Prostate gland (tissue), 2 donors: ENCODE results near the gene NLGN4X. TPM values are rescaled to one million over a fixed set of nuclear protein-coding genes. Genes with fewer than 3 reads are reported as not detected.

Experiments
- DNase-seq: peaks from one replicate; pipeline ENCODE4 v3.0.0-alpha.2; 2019; ENCODE audit warnings: low spot score
- H3K27ac ChIP-seq, 2 donors: fragments of 200-600 bp; sonication (generic); 2 replicates each; pipeline ENCODE4 v1.5.1; 2017 to 2019
- H3K27me3 ChIP-seq: fragments of 200-600 bp; sonication (generic); replicated peaks from 2 replicates; pipeline ENCODE4 v1.5.1; 2019; ENCODE audit not compliant: insufficient read depth
- H3K36me3 ChIP-seq, 2 donors: fragments of 200-600 bp; sonication (generic); 1 replicate in 1 of 2; 2 replicates in 1 of 2; pipeline versions ENCODE4 v1.5.1 to v1.8.1; 2017 to 2019
- H3K4me1 ChIP-seq: fragments of 200-600 bp; sonication (generic); replicated peaks from 2 replicates; pipeline ENCODE4 v1.5.1; 2019
- H3K4me3 ChIP-seq, 2 donors: fragments of 200-600 bp; sonication (generic); 2 replicates each; pipeline ENCODE4 v1.5.1; 2017 to 2019
- H3K9me3 ChIP-seq: fragments of 200-600 bp; sonication (generic); 2 replicates; pipeline ENCODE4 v1.5.1; 2017
- CTCF ChIP-seq, 4 experiments: fragments of 200-600 bp in 2 of 4; fragments of 450-650 bp in 2 of 4; sonication (generic) in 2 of 4; IDR thresholded peaks; 1 replicate in 3 of 4; 2 replicates in 1 of 4; pipeline ENCODE4 v1.5.1; 2016 to 2019; ENCODE audit warnings: antibody characterized with exemption in 4 of 4, mild to moderate bottlenecking in 2 of 4, moderate library complexity in 2 of 4
- POLR2A ChIP-seq: fragments of 450-650 bp; IDR thresholded peaks from one replicate; pipeline ENCODE4 v1.6.1; 2016; ENCODE audit warnings: antibody characterized with exemption, mild to moderate bottlenecking
- POLR2AphosphoS5 ChIP-seq: sonication (generic); formaldehyde crosslinking; IDR thresholded peaks from one replicate; pipeline ENCODE4 v1.6.1; 2017; ENCODE audit warnings: antibody characterized with exemption
- WGBS: methylation state at CpG from one replicate; pipeline ENCODE4 v1.1.5; 2018; 5-methylcytosine and 5-hydroxymethylcytosine counted together
- intact Hi-C: fragments of 100-400 bp; cut with DNase I; formaldehyde crosslinking; loops from one replicate; pipeline ENCODE4 v1.14.2; 2022
- total RNA-seq, 2 donors: library from RNA; depleted of rRNA; stranded (reverse); fragments of >200 nt; gene quantifications; one replicate each; pipeline ENCODE4 v1.1.0, GENCODE V29; 2016

NLGN4X gene
- total RNA-seq, 2 donors from 2014 or later, result 0.36 to 13.2 TPM

- 86% methylated on average over 5 of the region's 5 CpGs for WGBS
- Histone ChIP-seq H3K4me1 (no peaks in the 10 kb centered on the region), H3K9me3 (no peaks in the 10 kb centered on the region), H3K27ac (no peak overlapping the region), H3K4me3 (no peak overlapping the region), H3K27me3 (no peaks in the 10 kb centered on the region), H3K36me3 (no peaks in the 10 kb centered on the region)
- TF ChIP-seq POLR2A (no peak), POLR2AphosphoS5 (no peak), CTCF (IDR thresholded peaks at IDR 0.05) (no peak)
- no peak for DNase-seq
- intact Hi-C loops, result no loop called here
Observed at GRCh38 chrX:6015423-6015822, 213.2 kb downstream of the NLGN4X start.

- intact Hi-C loops, result no loop called here
- TF ChIP-seq POLR2A, result no peak
- H3K27me3 ChIP-seq, result no peaks in the 10 kb centered on the region
- WGBS, result 94% methylated on average over 2 of the region's 2 CpGs
- no peaks in the 10 kb centered on the region for H3K36me3 ChIP-seq
- no peaks in the 10 kb centered on the region for H3K4me1 ChIP-seq
- no peaks in the 10 kb centered on the region for H3K9me3 ChIP-seq
- H3K27ac ChIP-seq, result no peak overlapping the region
- no peak overlapping the region for H3K4me3 ChIP-seq
- no peak for DNase-seq
Observed at GRCh38 chrX:6012357-6012756, 216.3 kb downstream of the NLGN4X start.

GRCh38 chrX:6005856-6006255 lies 222.8 kb downstream of the NLGN4X start:
- Histone ChIP-seq H3K36me3 (no peaks in the 10 kb centered on the region), H3K4me1 (no peaks in the 10 kb centered on the region), H3K27ac (no peak overlapping the region), H3K4me3 (no peak overlapping the region), H3K27me3 (no peaks in the 10 kb centered on the region), H3K9me3 (no peaks in the 10 kb centered on the region)
- intact Hi-C loops, result no loop called here
- DNase-seq, result no peak
- TF ChIP-seq CTCF (IDR thresholded peaks at IDR 0.05) (no peak), POLR2AphosphoS5 (no peak), POLR2A (no peak)

GRCh38 chrX:6004529-6004928 lies 224.1 kb downstream of the NLGN4X start:
- H3K27me3 ChIP-seq, result no peaks in the 10 kb centered on the region
- no peak for DNase-seq
- no peaks in the 10 kb centered on the region for H3K4me1 ChIP-seq
- H3K9me3 ChIP-seq, result no peaks in the 10 kb centered on the region
- 68% methylated on average over 4 of the region's 4 CpGs for WGBS
- H3K36me3 ChIP-seq, result no peaks in the 10 kb centered on the region
- no peak overlapping the region for H3K27ac ChIP-seq
- intact Hi-C loops, result no loop called here
- TF ChIP-seq POLR2AphosphoS5, result no peak
- TF ChIP-seq CTCF (IDR thresholded peaks at IDR 0.05), result no peak
- no peak for TF ChIP-seq POLR2A
- no peak overlapping the region for H3K4me3 ChIP-seq

- H3K27ac ChIP-seq, result no peak overlapping the region
- H3K9me3 ChIP-seq, result no peaks in the 10 kb centered on the region
- TF ChIP-seq CTCF (IDR thresholded peaks at IDR 0.05), result no peak
- TF ChIP-seq POLR2A, result no peak
- intact Hi-C loops, result no loop called here
- no peaks in the 10 kb centered on the region for H3K4me1 ChIP-seq
- no peaks in the 10 kb centered on the region for H3K36me3 ChIP-seq
- no peaks in the 10 kb centered on the region for H3K27me3 ChIP-seq
- no peak for DNase-seq
- WGBS, result 51% methylated on average over 5 of the region's 5 CpGs
- H3K4me3 ChIP-seq, result no peak overlapping the region
Observed at GRCh38 chrX:6002056-6002455, 226.6 kb downstream of the NLGN4X start.

- Histone ChIP-seq H3K4me3 (no peak overlapping the region), H3K36me3 (no peaks in the 10 kb centered on the region), H3K4me1 (no peaks in the 10 kb centered on the region), H3K27ac (no peak overlapping the region), H3K9me3 (no peaks in the 10 kb centered on the region), H3K27me3 (no peaks in the 10 kb centered on the region)
- TF ChIP-seq POLR2AphosphoS5 (no peak), POLR2A (no peak), CTCF (IDR thresholded peaks at IDR 0.05) (no peak)
- WGBS, result 74% methylated on average over 3 of the region's 3 CpGs
- intact Hi-C loops, result no loop called here
- no peak for DNase-seq
Observed at GRCh38 chrX:5998901-5999300, 229.8 kb downstream of the NLGN4X start.
